Measurements from ENCODE around the gene TMEM259. TPM values are rescaled to one million over a fixed set of nuclear protein-coding genes. Genes with fewer than 3 reads are reported as not detected.

TMEM259 gene
- polyA plus RNA-seq, 6 donors from 2014 or later: 37.2 to 75.5 (median 49.5) TPM

DNA sequence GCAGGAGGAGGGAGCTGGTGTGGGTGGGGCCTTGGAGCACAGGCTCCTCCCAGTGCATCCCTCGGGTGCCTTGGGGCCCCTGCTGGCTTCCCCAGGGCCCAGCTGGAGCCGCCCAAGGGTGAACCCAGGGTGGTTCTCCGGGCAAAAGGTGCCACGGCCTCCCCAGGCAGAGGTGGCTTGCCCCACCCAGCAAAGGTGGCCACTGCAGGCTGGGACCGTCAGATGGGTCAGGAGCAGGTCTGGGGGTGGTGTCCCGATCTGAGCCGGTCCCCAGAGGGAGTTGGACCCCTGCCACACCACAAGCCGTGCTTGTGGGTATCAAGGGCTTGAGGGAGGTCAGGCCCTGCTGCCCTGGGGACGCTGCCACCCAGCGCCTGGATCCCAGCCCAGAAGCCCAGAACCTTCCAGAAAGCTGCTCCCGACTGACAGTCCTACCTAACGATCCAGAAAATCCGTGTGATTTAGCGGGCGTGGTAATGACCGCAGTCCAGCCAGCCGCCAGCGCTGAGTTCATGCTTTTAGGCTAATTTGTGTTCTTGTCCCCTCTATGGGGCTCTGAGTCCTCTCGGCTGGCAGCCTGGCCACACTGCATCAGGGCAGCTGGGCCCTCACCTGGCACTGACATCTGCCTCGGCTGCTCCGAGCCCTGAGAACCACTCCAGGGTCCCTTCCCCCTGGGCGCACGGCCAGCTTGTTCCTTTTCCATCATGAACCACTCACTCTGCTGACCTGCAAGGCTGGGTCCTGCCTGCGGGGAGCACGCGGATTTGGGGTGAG is 25.7 kb downstream of the TMEM259 start:
- Mint-ChIP-seq H3K27me3 (peaks cover 19 to 40% (median 29%) of the 10 kb centered on the region in 3 donors), H3K4me3 (no peak overlapping the region), H3K4me1 (peaks cover 7 to 16% (median 11%) of the 10 kb centered on the region in 3 donors), H3K36me3 (no peaks in the 10 kb centered on the region), H3K9me3 (no peaks in the 10 kb centered on the region), H3K27ac (peak overlapping the region in 1 of 6 donors; percentile 47)
- no peak for ATAC-seq (ENCODE audit: low read depth in 2 of 2)
- DNase-seq: no peak

DNA sequence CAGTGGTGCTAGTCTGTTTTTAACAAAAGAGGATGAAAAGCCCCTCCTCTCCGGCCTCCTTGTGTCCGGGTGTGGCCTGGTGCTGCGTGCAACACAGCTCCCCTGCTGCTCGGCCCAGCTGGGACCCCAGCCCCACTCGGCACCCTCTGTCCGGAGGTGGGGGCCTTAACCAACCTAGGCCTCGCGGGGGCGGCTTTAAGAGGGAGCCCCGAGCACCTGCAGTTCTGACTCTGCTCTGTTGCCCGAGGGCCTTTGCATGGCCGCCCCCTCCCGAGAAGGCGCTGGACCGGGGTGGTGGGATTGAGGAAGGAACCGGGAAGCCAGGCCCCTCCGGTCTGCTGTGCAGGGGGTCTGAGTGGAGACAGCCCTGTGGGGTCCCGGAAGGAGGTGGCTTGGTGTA is 26.4 kb downstream of the TMEM259 start:
- Mint-ChIP-seq H3K36me3 (no peaks in the 10 kb centered on the region), H3K27me3 (peaks cover 19 to 36% (median 28%) of the 10 kb centered on the region in 3 donors), H3K9me3 (no peaks in the 10 kb centered on the region), H3K4me1 (peaks cover 7 to 16% (median 11%) of the 10 kb centered on the region in 3 donors), H3K4me3 (no peak overlapping the region), H3K27ac (no peak overlapping the region)
- no peak for ATAC-seq (ENCODE audit: low read depth in 2 of 2)
- no peak for DNase-seq

DNA sequence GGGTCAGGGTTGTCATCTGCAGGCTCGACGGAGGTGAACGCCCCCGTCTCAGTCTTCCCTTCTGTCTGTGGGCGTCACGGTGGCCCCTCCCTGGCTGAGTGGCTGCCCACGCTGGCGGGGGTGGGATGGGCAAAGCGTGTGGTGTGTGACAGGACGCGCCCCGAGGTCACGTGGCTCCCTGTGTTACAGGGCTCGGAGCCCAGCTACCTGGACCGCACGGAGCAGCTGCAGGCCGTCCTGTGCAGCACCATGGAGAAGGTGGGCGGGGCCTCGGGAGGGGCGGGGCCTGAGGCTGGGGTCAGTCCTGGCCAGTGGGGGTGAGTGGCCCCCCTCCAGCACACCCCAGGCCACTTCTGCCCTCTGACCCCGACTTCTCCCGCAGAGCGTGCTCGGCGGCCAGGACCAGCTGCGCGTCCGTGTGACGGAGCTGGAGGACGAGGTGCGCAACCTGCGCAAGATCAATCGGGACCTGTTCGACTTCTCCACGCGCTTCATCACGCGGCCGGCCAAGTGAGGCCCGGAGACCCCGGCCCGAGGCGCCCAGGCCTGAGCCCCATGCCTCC is 27.0 kb downstream of the TMEM259 start:
- peaks cover 7 to 10% (median 9%) of the 10 kb centered on the region in 3 donors for H3K4me1 Mint-ChIP-seq
- ATAC-seq (ENCODE audit: low read depth in 2 of 2): no peak
- H3K36me3 Mint-ChIP-seq: no peaks in the 10 kb centered on the region
- no peak overlapping the region for H3K27ac Mint-ChIP-seq
- DNase-seq: no peak
- H3K9me3 Mint-ChIP-seq: no peaks in the 10 kb centered on the region
- no peak overlapping the region for H3K4me3 Mint-ChIP-seq
- peaks cover 14 to 30% (median 22%) of the 10 kb centered on the region in 3 donors for H3K27me3 Mint-ChIP-seq

DNA sequence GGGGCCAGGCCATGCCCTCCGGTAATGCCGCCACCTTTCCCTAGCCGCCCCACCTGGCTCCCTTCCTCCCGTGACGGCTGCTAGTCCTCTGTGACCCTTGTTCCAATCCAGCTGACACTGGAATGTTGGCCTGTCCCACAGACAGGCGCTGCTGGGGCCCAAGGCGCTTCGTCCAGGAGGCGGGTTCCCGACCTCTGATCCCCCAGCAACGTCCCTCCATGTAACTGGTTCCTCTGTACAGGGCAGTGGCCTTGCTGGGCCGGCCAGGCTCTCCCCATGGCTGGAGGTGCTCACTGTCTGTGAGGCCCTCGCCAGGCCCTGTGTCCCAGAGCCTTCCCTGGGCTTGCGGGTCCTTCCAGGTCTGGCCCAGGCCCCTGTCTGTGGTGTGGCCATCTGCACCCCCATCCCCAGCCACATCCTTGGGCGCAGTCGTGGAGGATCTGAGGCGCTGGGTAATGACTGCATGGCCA is 27.5 kb downstream of the TMEM259 start:
- ATAC-seq (ENCODE audit: low read depth in 2 of 2) (no peak), DNase-seq (no peak)
- H3K27me3 Mint-ChIP-seq: peaks cover 11 to 25% (median 16%) of the 10 kb centered on the region in 3 donors
- H3K36me3 Mint-ChIP-seq: no peaks in the 10 kb centered on the region
- no peaks in the 10 kb centered on the region for H3K9me3 Mint-ChIP-seq
- peaks cover 5 to 11% (median 9%) of the 10 kb centered on the region in 3 donors for H3K4me1 Mint-ChIP-seq
- H3K4me3 Mint-ChIP-seq: no peak overlapping the region
- no peak overlapping the region for H3K27ac Mint-ChIP-seq

DNA sequence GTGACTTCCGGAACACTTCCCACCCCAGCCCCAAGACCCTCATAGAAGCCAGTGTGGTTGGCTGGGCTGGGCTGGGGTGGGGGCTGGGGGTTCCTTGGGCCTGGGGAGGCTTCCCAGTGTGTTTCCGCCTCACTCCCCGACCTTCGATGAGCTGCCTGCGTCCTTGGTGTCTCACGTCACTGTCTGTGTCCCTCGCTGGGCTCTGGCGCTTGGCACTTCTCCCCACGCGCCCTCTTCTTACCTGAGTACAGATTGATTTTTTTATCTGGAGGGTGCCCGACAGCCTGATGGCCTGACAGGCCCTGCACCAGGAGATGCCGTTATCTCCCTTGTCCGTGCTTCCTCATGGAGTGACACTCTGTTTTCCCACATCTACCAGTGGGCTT is 28.3 kb downstream of the TMEM259 start:
- Mint-ChIP-seq H3K4me1 (peaks cover 5 to 10% (median 9%) of the 10 kb centered on the region in 3 donors), H3K27me3 (peaks cover 6 to 18% (median 9%) of the 10 kb centered on the region in 3 donors), H3K9me3 (no peaks in the 10 kb centered on the region), H3K4me3 (no peak overlapping the region), H3K36me3 (no peaks in the 10 kb centered on the region), H3K27ac (peak overlapping the region in 1 of 6 donors; percentile 73)
- ATAC-seq (ENCODE audit: low read depth in 2 of 2) (no peak), DNase-seq (no peak)

DNA sequence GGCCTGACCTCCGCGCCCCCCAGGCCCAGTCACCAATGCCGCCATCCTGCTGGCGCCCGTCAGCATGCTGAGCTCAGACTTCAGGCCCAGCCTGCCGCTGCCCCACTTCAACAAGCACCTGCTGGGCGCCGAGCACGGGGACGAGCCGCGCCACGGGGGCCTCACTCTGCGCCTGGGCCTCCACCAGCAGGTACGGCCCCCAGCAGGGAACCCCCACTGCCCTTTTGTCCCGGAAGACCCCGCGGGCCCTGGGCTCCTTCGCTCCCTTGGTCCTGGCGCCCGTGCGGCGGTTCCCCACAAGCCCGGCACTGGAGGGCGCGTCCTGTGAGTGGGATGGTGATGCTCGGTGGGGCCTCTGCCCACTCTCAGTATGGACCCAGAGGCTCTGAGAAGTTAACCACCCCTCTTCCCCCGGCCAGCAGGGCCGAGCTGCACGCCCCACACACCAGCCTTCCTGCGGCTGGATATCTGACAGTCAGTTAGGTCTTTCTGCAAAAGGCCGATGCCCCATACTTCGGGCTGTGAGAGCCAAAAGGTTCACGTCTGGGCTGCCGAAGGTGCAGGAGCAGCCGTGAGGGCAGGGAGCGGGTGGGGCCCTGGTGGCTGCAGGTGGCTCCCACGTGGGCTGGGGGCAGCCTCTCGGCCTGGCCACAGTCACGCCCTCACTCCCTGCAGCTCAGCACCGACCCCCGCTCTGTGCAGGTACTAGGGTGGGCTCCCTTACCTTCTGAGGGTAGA is 28.8 kb downstream of the TMEM259 start:
- no peak overlapping the region for H3K4me3 Mint-ChIP-seq
- H3K27me3 Mint-ChIP-seq: peaks cover 5 to 12% (median 8%) of the 10 kb centered on the region in 3 donors
- ATAC-seq (ENCODE audit: low read depth in 2 of 2) (no peak), DNase-seq (no peak)
- H3K36me3 Mint-ChIP-seq: no peaks in the 10 kb centered on the region
- H3K27ac Mint-ChIP-seq: no peak overlapping the region
- H3K4me1 Mint-ChIP-seq: peaks cover 5 to 10% (median 9%) of the 10 kb centered on the region in 3 donors
- H3K9me3 Mint-ChIP-seq: no peaks in the 10 kb centered on the region

DNA sequence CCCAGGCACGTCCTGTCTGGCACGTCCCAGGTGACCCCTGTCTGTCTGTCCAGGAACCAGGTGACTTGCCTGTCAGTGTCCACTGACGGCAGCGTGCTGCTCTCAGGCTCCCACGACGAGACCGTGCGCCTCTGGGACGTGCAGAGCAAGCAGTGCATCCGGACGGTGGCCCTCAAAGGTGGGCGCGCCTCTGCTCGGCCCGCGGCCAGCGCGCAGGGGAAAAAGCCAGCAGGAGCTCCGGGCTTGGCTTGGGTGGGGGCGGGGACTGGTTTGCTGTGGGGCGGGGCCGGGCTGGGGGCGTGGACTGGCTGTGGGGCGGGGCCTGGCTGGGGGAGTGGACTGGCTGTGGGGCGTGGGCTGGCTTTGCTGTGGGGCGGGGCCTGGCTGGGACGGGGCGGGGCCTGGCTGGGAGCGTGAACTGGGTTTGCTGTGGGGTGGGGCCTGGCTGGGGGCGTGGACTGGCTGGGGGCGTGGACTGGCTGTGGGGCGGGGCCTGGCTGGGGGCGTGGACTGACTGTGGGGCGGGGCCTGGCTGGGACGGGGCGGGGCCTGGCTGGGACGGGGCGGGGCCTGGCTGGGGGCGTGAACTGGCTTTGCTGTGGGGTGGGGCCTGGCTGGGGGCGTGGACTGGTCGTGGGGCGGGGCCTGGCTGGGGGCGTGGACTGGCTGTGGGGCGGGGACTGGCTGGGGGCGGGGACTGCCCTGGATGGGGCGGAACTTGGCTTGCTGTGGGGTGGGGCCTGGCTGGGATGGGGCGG is 29.6 kb downstream of the TMEM259 start:
- Mint-ChIP-seq H3K27me3 (peaks cover 0 to 5% (median 4%) of the 10 kb centered on the region in 3 donors), H3K27ac (no peak overlapping the region)

DNA sequence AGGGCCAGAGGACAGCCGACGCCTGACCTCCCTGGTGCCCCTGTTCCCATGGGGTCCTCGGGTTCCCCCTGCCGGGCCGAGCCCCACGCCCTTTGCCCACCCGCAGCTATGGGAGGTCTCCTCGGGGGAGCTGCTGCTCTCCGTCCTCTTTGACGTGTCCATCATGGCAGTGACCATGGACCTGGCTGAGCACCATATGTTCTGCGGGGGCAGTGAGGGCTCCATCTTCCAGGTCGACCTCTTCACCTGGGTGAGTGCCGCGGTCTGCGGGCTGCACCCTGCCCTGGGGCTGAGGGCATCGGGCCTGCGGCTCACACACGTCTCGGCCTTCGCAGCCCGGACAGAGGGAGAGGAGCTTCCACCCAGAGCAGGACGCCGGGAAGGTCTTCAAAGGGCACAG is 30.2 kb downstream of the TMEM259 start:
- no peaks in the 10 kb centered on the region for H3K27me3 Mint-ChIP-seq
- no peak overlapping the region for H3K4me3 Mint-ChIP-seq
- no peak overlapping the region for H3K27ac Mint-ChIP-seq
- no peaks in the 10 kb centered on the region for H3K36me3 Mint-ChIP-seq
- H3K9me3 Mint-ChIP-seq: no peaks in the 10 kb centered on the region
- no peak for DNase-seq
- H3K4me1 Mint-ChIP-seq: peaks cover 0 to 6% (median 5%) of the 10 kb centered on the region in 3 donors
- no peak for ATAC-seq (ENCODE audit: low read depth in 2 of 2)

More for the DNA sequence above, 29.6 kb downstream of the TMEM259 start:
- Mint-ChIP-seq H3K4me1 (peaks cover 3 to 7% (median 5%) of the 10 kb centered on the region in 3 donors), H3K4me3 (no peak overlapping the region), H3K36me3 (no peaks in the 10 kb centered on the region), H3K9me3 (no peaks in the 10 kb centered on the region)
- DNase-seq: no peak
- peak; percentile 50 to 59 for ATAC-seq (ENCODE audit: low read depth in 2 of 2)

DNA sequence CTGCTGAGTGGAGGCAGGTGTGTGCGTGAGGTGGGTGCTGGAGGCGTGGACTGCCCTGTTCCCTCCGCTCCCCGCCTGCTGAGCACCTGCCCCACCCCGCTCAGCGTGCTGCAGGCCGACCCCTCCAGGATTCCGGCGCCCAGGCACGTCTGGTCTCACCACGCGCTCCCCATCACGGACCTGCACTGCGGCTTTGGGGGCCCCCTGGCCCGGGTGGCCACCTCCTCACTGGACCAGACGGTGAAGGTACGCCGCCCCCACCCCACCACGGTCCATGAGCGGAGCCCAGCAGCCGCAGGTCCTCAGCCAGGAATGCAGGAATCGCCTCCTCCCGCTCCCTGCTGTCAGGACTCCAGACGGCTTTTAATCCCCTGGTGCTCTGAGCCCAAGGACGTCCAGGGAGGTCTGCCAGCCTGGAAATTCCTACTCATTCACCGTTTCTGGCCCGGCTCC is 30.8 kb downstream of the TMEM259 start:
- no peaks in the 10 kb centered on the region for H3K27me3 Mint-ChIP-seq
- H3K4me3 Mint-ChIP-seq: no peak overlapping the region
- no peak for DNase-seq
- no peak for ATAC-seq (ENCODE audit: low read depth in 2 of 2)
- no peak overlapping the region for H3K27ac Mint-ChIP-seq
- H3K36me3 Mint-ChIP-seq: no peaks in the 10 kb centered on the region
- H3K9me3 Mint-ChIP-seq: no peaks in the 10 kb centered on the region
- H3K4me1 Mint-ChIP-seq: peaks cover 4 to 12% (median 11%) of the 10 kb centered on the region in 3 donors

DNA sequence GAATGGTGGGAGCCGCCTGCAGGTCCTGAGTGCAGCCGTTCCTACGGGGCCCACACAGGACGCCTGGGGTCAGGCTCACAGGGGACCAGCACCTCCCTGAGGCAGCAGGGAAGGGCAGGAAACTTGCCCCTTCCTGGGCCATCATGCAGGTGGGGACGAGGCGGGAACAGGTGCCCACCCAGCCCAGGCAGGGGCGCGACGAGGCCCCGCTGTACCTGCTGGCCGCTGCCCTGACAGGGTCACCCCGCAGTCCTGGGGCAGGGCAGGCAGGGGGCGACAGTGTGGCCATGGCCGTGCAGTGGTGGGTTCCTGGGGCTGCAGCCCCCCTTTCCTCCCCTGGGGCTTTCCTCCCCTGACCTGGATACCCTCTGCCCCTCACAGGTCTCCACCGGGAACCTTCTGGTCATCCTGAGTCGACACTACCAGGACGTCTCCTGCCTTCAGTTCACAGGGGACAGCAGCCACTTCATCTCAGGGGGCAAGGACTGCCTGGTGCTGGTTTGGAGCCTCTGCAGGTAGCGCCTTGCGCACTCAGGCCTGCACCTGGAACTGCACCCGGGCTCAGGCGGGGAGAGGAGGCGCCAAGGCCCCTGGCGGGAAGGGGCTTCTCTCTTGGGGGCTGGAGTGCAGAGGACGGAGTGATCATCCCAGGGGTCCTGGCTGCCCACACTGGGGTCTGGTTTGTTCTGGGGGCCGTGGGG is 31.4 kb downstream of the TMEM259 start:
- no peak overlapping the region for H3K27ac Mint-ChIP-seq
- H3K4me3 Mint-ChIP-seq: peak overlapping the region in 1 of 8 donors; percentile 6
- no peak for ATAC-seq (ENCODE audit: low read depth in 2 of 2)

DNA sequence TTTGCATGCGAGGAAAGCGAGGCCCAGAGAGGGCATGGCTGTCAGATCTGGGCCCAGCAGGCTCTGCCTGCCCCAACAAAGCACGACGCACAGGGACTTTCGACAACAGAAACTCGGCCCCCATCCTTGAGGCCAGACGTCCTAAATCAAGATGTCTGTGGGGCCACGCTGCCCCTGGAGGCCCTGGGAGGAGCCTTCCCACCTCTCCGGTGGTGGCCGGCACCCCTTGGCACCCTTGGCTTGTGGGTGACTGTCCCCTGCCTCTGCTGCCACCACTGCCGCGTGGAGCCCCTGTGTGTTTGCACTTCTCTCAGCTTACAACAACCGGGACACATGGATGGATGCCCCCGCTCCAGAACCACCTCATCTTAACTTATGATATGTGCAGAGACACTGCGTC is 32.4 kb downstream of the TMEM259 start:
- Mint-ChIP-seq H3K9me3 (no peaks in the 10 kb centered on the region), H3K27me3 (no peaks in the 10 kb centered on the region), H3K36me3 (no peaks in the 10 kb centered on the region), H3K27ac (peak overlapping the region in 1 of 6 donors; percentile 75), H3K4me1 (peaks cover 12 to 25% (median 23%) of the 10 kb centered on the region in 3 donors), H3K4me3 (peak overlapping the region in 2 of 8 donors; percentile 15 to 45)
- DNase-seq (no peak), ATAC-seq (ENCODE audit: low read depth in 2 of 2) (no peak)

More for the DNA sequence above, 31.4 kb downstream of the TMEM259 start:
- DNase-seq: no peak
- Mint-ChIP-seq H3K27me3 (no peaks in the 10 kb centered on the region), H3K36me3 (no peaks in the 10 kb centered on the region), H3K4me1 (peaks cover 8 to 18% (median 17%) of the 10 kb centered on the region in 3 donors), H3K9me3 (no peaks in the 10 kb centered on the region)

DNA sequence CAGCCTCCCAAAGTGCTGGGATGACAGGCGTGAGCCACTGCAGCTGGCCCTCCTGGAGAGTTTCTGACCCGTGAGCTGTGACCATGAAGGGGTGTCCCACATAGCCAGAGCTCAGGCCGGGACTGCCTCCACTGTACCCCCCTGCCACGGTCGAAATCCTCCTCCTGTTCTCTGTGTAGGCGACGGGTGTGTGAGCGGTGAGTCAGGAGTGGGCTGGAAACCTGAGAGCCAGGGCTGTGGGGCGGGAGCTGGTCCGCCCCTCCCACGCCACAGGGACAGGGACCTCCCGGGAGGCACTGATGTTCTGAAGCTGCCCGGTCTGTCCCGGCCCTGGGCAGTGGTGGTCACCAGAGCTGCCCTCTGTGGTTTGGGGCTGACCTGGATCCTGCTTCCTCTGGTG is 32.8 kb downstream of the TMEM259 start:
- no peaks in the 10 kb centered on the region for H3K27me3 Mint-ChIP-seq
- H3K36me3 Mint-ChIP-seq: no peaks in the 10 kb centered on the region
- H3K4me3 Mint-ChIP-seq: peak overlapping the region in 2 of 8 donors; percentile 35 to 62
- DNase-seq (no peak), ATAC-seq (ENCODE audit: low read depth in 2 of 2) (no peak)
- H3K9me3 Mint-ChIP-seq: no peaks in the 10 kb centered on the region
- H3K4me1 Mint-ChIP-seq: peaks cover 12 to 25% (median 20%) of the 10 kb centered on the region in 3 donors
- peak overlapping the region in 1 of 6 donors; percentile 9 for H3K27ac Mint-ChIP-seq

Data from naive B cell (primary cell).